ENCODE data around the gene SLC26A6.

SLC26A6 gene

DNA sequence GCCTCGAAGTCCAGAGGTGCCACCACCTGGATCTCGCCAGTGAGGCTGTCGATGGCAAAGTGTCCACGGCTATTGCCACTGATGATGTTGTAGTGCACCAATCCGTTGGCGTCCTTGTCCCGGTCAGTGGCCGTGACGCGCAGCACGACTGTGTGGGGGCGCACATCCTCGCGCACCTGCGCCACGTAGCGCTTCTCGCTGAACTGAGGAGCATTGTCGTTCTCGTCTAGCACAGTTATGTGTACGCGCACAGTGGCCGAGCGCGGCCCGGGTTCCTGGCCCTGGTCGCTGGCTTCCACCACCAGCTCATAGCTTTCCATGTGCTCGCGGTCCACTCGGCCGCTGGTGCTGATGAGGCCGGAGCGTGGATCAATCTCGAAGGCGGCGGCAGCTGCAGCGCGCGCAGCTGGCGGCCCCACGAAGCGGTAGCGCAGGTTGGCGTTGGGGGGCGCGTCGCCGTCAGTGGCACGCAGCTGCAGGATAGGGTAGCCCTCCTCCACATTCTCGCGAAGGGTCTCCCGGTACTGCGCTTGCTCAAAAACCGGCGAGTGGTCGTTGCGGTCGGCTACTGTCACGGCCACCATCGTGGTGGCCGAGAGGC lies 25.6 kb upstream of the SLC26A6 start:
- DNase-seq (ENCODE audit: low read depth), result no peak
- TF ChIP-seq, protein P1, sequence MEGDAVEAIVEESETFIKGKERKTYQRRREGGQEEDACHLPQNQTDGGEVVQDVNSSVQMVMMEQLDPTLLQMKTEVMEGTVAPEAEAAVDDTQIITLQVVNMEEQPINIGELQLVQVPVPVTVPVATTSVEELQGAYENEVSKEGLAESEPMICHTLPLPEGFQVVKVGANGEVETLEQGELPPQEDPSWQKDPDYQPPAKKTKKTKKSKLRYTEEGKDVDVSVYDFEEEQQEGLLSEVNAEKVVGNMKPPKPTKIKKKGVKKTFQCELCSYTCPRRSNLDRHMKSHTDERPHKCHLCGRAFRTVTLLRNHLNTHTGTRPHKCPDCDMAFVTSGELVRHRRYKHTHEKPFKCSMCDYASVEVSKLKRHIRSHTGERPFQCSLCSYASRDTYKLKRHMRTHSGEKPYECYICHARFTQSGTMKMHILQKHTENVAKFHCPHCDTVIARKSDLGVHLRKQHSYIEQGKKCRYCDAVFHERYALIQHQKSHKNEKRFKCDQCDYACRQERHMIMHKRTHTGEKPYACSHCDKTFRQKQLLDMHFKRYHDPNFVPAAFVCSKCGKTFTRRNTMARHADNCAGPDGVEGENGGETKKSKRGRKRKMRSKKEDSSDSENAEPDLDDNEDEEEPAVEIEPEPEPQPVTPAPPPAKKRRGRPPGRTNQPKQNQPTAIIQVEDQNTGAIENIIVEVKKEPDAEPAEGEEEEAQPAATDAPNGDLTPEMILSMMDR (IDR thresholded peaks at IDR 0.05; ENCODE audit: insufficient read depth, low read depth, low read length, missing control alignments), result no peak
- no peak overlapping the region for H3K4me3 ChIP-seq (ENCODE audit: low read depth, low read length)

GRCh38 chr3:48656841-48657281 lies 21.6 kb upstream of the SLC26A6 start:
- DNase-seq (ENCODE audit: low read depth), result peak; percentile 82
- peak overlapping the region; percentile 64 for H3K4me3 ChIP-seq (ENCODE audit: low read depth, low read length)
- TF ChIP-seq, protein P1 (IDR thresholded peaks at IDR 0.05; ENCODE audit: insufficient read depth, low read depth, low read length, missing control alignments), result no peak

GRCh38 chr3:48656061-48656840 lies 21.0 kb upstream of the SLC26A6 start:
- DNase-seq (ENCODE audit: low read depth), result peak; percentile 92
- TF ChIP-seq, protein P1 (IDR thresholded peaks at IDR 0.05; ENCODE audit: insufficient read depth, low read depth, low read length, missing control alignments), result peak; percentile 84
- peak overlapping the region; percentile 64 for H3K4me3 ChIP-seq (ENCODE audit: low read depth, low read length)

- TF ChIP-seq, protein P1 (IDR thresholded peaks at IDR 0.05; ENCODE audit: insufficient read depth, low read depth, low read length, missing control alignments), result no peak
- peak; percentile 67 for DNase-seq (ENCODE audit: low read depth)
- peak overlapping the region; percentile 64 for H3K4me3 ChIP-seq (ENCODE audit: low read depth, low read length)
Measured at GRCh38 chr3:48655606-48656005, 20.3 kb upstream of the SLC26A6 start.

- DNase-seq (ENCODE audit: low read depth), result no peak
- H3K4me3 ChIP-seq (ENCODE audit: low read depth, low read length), result peak overlapping the region; percentile 64
- TF ChIP-seq, protein P1 (IDR thresholded peaks at IDR 0.05; ENCODE audit: insufficient read depth, low read depth, low read length, missing control alignments), result no peak
Measured at GRCh38 chr3:48655063-48655462, 19.8 kb upstream of the SLC26A6 start.

DNA sequence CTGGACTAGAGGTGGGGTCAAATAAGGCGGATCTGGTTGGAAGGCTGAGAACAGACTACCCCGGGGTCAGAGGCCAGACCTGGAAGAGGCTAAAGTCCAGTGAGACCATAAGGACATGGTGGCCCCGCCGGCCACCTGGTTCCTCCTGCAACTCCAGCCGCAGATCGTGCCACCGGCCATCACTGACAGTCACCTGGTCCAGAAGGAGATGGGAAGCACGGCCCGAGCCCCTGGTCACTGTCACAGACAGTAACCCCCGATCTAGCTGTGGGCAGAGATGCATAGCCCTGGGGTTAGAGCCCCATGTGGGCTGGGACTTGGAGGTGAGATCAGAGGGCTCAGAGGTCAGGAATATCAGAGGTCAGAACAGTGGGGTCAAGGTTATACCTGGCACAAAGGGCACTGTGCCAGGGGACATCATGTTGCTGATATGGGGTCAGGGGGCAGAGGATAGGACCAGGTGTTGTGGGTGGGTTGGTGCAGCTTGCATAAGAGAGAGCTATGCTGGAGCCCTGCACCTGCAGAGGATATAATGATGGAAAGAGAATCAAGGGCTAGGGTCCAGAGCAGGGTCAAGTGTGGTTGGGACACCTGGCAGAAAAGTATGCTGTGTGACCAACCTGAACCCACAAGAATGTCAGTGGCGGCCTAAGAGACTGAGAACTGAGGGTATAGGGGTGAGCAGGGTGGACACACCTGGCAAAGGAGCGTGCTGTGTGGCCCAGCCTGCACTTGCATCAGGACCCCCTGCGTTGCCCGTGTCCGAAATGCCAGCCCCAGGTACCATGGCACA lies 17.9 kb upstream of the SLC26A6 start:
- TF ChIP-seq, protein P1 (IDR thresholded peaks at IDR 0.05; ENCODE audit: insufficient read depth, low read depth, low read length, missing control alignments), result no peak
- no peak overlapping the region for H3K4me3 ChIP-seq (ENCODE audit: low read depth, low read length)
- DNase-seq (ENCODE audit: low read depth), result no peak

All from GM12865 (cell line).